TTC549 (cell line): ENCODE results near the gene MRNIP.

Experiments used
- FAIRE-seq: peaks from 2 replicates; lab custom pipeline; 2012; peaks lifted over from hg19 to GRCh38; lab: Jason Lieb, UNC

The MRNIP gene

DNA sequence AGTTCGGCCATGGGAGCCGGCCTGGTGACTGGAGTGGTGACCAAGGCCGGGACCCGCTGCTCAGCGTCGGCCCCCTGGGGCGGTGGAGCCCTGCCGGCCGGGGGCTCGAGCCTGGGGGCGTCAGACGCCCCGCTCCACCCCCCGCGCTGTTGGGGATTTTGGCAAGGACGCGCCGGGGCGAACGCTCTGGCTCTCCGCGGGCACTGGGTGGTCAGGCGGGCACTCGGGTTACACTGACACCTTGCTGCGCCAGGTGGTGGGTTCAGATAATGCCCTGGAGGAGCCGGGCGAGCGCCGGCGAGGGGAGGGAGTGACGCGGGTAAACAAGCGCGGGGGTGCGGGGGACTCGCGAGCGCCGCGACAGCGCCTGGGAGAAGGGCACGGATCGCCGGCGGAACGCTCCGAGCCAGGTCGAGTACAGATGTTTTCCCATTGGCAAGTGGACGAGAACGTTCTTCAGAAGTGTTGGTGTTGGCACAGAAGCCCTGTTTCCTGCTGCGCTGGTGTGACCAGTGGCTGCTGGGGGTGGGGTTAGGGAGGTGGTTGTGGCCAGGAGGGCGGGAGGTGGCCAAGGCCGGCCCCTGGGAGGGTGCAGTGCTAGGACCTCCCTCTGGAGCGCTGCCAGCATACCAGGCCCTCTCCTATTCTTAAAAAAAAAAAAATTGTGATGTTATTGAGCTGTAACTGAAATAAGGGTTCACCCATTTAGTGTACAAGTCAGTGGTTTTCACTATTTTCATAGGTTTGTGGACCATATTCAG lies 37.1 kb downstream of the MRNIP start:
- FAIRE-seq: no peak

DNA sequence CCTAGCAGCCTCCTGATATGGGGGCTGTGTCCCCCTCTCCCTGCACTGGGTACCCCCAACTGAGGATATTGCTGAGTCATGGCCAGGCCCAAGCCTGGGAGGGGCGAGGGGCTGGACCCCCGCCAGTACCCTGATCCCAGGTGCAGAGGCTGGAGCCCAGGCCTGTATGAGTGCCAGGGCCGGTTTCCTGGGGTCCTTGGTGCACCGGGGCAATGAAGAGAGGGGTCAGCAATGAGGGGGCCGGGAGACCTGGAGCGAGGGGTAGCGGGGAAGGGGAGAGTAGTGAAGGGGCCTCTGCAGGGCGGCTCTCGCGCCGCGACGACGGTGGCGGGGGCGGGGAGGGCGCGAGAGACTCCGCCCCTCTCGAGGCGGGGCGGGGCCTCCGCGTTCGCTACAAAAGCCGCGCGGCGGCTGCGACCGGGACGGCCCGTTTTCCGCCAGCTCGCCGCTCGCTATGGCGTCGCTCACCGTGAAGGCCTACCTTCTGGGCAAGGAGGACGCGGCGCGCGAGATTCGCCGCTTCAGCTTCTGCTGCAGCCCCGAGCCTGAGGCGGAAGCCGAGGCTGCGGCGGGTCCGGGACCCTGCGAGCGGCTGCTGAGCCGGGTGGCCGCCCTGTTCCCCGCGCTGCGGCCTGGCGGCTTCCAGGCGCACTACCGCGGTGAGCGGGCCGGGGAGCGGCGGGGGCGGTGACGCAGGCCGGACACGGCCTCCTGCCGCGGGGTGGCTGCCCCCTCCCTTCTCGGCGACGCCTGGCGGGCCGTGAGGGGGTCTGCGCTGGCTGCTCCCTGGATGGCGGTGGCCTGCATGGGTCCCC lies 37.9 kb downstream of the MRNIP start, which contains the start of gene SQSTM1:
Gene SQSTM1, plus strand, starts transcription at position 423 of the 815 bp plus-strand sequence. Its CDS starts 32 bp downstream, at position 455.
- FAIRE-seq: no peak

DNA sequence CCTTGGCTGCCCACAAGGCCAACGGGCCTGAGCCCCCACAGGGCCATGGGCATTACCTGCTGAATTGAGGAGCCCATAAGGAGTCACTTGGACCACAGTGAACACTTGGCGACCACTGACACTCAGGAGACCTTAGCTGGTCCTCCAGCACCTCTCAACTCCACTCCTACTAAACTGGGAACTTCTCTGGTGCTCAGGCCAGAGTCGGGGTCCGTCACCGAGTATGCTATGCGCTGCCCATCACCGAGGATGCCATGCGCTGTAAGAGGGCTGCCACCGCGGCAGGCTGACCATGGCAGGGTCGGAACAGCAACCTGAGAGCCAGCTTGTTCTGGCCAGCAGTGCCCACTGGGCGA lies 38.5 kb downstream of the MRNIP start:
- no peak for FAIRE-seq

DNA sequence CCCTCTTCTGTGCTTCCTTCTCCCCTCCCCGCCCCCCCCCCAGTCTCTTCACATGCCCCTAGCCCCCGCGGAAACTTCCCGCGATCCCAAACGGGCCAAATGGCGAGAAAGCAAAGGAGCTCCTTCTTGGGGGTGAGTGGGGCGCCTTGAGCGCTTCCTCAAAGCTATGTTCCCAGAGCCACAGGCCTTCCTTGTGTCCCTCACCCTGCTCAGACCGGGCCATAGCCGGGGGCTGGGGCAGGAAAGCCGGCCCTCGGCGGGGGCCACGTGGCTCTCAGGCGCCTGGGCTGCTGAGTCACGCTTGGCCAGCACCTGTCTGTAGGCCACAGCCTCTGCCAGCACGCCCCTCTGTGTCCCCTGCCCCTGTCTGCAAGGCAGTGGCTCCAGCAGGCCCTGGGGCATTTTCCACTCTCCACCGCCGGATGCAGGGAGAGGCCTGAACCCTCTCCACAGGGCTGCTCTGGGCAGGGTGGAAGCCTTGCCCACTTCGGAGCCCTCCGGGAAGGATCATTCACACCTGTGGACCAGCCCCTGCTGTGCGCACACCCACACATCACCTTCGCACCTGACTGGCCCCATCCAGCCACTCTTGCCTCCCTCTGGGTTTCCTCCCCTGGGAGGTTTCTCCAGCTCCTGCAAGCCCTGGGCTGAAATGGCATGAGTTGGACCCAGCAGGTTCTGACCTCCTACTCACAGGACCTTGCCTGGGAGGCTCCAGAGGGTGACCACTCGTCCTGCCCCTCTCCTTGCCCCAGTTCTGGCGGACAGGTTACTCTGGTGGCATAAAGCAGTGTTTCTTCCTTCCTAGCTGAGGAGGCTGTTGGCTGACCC lies 39.1 kb downstream of the MRNIP start:
- no peak for FAIRE-seq

DNA sequence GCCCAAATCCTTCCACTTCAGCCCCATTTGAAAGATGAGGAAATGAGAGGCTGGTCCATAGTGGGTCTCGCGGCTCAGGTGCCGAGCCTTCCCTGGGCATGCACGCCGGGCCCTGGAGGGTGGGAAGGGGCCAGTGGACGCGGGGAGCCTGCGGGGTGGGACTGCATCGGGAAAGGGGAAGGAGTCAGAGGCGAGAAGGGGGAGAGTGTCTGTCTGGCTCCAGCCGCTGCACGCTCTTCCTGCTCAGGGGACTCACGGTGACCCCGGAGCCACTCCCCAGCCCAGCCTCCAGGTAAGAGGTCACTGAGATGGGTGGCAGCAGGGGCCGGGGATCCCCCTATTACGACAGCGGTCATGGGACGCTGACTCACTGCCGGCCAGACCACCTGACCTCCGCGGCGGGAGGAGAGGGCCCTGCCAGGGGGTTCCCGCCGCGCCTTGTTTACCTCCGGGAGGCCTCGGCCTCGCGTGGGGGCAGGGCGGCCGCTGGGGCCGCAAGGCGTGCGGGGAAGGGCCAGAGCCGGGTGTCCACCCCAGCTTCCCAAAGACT lies 39.8 kb downstream of the MRNIP start:
- no peak for FAIRE-seq

DNA sequence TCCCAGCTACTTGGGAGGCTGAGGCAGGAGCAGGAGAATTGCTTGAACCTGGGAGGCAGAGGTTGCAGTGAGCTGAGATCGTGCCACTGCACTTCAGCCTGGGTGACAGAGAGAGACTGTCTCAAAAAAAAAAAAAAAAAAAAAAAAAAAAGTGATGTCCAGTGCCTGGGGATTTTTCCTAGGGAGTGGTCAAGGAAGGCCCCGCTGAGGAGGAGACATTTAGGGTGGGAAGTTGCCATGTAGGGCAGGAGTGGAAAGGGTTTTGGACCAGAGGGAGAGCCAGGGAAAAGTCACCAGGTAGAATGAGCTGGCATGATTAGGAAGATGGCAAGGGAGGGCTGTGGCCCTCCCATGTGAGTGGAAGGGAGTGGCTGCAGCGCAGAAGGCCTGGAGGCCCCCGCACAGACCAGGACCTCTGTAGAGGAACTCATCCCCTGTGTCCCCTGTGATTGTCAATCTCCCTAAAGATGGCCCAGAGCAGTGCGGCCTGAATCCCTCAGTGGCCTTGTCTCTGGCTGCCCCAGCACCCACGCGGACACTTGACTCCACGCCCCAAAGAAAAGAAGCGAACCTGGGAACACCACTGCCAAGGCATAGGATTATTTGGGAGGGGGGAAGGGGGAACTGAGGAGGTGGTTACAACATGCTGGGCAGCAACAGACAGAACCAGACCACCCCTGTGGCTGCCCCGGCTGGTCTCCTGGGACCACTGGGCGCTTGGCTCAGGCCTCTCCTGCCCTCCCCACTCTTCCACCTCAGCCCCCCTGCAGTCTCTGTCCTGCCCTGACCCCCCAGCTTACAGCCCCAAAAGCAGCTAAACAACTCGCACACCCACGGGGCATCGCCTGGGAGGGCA lies 40.5 kb downstream of the MRNIP start:
- FAIRE-seq: no peak

DNA sequence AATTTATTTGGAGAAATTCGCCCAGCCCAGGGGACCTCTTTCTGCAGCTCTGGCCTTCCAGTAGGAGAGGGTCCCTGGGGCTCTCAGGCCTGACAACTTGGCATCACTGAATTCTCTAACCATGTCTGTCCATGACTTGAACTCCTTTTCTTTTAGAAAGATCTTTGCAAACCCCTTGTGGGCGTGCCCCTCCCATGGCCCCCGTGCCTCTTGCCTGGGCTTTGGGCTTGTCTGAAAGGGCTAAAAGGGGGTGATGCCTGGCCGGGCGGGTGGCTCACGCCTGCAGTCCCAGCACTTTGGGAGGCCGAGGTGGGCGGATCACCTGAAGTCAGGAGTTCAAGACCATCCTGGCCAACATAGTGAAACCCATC lies 41.2 kb downstream of the MRNIP start:
- FAIRE-seq: no peak

DNA sequence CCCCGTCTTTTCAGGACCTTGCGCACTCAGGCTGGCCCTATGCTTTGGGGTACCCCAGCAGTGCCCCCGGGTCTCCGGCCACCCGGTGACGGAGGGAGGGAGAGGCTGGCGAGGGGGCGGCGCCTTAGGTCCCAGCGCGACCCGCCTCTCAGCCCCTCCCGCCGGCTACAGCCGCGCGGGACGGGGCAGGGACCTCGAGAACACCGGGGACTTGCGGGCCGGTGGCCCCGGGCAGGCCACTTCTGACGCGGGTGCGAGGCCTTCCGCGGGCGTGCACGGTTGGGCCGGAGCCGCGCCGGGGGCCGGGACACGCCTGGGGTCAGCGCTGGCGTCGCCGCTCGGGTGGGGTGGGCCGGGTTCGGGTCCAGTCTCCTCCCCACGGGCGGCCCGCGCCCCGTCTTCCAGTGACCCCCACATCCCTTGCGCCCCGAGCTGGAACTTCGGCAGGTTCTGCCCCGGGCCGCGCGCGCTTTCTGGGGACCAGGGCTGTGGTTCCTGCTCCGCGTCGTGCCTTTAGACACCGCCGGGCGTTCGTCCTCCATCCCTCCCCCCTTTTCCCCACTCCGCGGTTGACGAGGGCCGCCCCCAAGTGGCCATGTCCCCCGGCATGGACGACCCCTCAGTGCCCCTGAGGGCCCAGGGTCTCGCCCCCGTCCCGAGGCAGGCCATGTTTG lies 41.7 kb downstream of the MRNIP start:
- no peak for FAIRE-seq

DNA sequence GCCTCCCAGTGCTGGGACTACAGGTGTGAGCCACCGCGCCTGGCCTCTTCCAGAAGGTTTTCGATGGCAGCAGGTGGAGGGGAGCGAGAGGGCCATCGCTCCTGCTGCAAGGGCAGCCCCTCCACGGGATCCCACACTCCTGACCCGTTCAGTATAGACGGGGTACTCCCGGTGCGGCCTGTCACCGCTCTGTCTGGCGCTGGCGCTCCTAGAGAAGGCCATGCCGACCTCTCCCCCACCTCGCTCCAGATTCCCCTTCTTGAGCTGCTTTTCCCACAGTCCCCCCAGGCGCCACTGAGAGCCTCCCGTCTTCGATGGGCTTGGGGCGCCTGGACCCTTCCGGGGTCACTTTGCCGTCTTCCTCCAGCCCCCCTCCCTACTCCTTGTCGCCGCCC lies 42.2 kb downstream of the MRNIP start:
- no peak for FAIRE-seq

DNA sequence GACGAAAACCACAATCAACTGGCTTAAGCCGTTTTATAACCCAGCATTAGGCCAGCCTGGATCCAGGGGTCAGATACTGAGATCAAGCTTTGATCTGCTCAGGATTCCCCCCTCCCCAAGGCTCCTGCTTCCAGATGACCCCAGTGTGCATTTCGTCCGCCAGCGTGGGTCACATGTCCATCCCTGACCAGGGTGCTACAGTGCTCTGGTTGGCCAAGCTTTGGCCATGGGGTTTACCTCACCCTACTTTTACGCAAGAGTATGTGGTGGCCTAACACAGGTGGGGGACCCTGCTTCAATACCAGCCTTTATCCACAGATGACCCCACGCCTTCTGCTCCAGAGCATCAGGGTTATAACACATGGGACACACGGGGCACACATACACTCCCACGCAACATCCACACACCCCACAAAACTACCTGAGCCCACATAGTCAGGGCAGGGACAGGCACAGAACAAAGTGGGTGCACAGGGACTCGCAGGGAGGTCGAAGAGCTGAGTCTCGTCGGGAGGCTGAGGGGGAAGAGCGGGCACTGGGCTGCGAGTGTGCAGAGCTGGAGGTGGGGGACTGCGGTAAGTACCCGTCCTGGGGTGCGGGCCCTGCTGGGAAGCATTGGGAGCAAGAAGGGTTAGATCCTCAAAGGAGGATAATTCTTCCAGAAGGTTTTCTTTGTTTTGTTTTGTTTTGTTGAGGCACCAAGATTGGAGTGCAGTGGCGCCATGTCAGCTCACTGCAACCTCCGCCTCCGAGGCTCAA lies 42.9 kb downstream of the MRNIP start:
- no peak for FAIRE-seq

DNA sequence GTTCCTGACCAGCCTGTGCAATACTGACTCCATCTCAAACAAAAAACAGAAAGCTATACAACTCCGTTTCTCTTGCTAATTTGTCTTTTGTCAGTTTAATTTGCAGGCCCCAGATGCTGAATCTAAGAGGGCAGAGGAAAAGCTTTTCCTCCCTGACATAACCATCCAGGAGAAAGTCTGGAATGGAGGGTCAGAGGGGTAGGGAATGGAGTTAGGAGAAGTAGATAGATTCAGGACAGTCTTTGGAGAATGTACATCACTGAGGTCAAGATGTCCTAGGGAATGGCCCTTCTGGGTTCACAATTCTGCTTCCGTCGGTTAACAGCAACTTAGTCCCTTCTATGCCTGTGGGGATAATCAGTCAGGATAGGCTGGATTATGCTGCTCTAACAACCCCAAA lies 44.5 kb downstream of the MRNIP start:
- FAIRE-seq: no peak

DNA sequence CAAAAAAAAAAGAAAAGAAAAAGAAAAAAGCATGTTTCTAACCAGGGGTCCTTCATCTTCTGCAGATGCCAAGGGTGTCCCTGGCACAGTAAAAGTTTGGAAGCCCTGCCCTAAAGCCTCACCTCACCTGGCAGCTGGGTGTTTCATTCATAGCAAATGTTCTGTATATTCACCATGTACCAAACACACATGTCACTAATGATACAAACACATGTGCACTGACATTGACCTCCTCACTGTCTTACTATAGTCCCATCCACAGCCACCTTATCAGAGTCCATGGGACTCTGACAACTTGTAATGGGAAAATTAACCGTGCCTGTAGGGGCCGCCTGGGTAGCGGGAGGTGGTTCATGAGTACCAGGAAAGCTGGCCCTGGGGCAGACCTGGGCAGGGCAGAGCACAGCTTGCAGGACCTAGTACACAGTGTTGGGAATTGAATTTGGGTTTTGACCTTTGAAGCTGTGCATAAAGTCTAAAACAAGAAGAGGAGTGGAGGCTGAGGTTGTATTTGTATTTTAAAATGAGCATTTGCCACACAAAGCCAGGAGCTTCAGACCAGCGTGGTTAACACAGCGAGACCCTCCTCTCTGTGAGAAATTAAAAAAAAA lies 45.5 kb downstream of the MRNIP start:
- FAIRE-seq: no peak

DNA sequence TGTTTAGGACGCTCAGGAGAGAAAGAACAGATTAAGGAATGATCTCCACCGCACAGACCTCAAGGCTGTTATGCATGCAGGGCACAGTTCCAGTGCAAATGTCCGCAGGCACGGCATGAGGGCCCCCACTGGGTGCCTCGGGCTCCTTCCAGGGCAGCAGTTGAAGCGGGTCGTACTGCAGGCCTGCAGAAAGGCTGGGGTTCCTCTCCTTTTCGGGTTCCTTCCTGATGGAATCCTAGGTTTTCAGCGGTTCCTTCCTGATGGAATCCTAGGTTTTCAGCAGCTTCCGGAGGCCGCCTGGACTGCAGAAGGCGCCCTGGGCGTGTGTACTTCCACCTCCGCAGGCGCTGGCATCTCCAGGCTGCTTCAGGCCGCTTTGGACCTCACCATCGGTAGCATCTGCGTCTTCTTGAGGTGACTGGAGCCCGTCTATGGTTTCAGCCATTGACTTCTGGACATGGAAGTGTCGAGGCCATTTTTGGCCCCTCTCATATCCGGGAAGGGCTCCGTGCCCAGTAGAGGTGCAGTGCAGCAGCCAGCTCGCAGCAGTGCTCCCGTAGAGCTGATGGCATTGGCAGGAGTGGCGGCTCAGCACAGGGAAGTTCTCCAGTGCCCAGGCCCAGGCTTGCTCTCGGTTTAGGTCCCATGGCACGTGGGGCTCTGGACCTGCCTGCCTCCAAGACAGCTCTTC lies 46.3 kb downstream of the MRNIP start:
- no peak for FAIRE-seq

DNA sequence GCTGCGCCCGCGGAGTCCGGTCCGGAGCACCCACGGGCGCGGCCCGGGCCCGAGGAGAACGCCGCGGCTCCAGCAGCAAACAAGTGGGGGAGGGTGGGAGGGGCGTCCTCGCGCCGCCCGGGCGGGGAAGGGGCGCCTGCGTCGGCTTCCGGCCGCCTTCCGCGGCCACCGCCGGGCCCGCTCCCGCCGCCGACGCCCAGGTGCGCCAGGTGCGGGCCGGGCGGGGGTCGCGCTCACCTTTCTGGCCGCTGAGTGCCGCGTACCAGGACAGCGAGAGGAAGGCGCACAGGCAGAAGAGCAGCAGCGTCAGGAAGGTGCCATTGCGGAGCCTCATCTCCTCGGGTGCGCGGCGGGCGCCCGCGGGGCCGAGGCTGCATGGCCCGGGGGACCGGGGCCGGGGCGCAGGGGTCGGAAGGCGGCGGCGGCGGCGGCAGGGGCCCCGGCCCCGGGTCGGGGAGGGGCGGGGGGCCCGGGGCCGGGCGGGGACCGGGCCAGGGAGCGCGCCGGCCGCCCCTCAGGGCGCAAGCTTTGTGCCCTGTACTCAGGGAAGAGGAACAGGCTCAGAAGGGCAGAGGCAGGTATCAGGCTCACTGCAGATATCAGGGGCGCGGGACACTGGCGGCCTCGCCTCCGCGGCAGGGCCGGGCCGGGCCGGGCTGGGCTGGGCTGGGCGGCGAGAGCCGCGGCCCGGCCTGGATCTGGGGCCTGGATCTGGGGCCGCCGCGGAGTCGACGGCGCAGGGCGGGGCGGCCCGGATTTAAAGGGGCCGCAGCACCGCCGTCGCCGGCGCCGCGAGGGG lies 52.2 kb downstream of the MRNIP start, which contains the start of gene MGAT4B:
Gene MGAT4B, minus strand, starts transcription at position 617 of the 799 bp plus-strand sequence. Its CDS starts 283 bp downstream, at position 334.
- FAIRE-seq: no peak

DNA sequence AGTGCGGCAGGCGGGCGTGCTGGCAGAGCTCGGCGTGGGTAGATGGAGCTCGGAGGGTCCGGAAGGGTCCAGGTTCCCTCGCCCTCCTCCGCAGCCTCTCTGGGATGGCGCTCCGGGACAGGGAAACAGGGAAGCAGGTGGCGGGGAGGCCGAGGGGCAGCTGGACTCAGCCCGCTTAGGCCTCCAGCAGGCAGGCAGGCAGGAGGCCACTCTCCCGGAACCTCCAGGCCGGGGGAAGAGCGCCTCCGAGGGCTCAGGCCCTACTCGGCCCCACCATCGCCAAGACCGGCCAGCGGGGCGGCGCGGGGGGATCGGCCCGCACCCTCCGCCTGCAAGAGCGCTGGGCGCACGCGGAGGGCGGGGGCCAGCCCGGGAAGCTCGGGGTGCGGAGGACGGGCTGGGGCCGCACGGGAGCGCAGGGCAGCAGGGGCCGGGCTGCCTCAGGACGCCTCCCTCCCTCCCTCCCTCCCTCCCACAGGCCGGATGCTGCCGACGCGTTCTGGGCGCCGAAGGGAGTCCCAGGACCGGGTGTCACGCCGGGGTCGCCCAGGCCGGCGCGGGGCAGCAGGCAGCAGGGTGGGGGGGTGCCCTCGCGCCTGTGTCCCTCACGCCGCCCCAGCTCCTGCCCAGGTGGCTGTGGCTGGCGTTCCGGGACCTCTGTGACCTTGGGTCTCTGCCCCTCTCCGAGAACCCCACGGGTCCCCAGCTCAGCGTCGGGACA lies 52.9 kb downstream of the MRNIP start:
- no peak for FAIRE-seq

DNA sequence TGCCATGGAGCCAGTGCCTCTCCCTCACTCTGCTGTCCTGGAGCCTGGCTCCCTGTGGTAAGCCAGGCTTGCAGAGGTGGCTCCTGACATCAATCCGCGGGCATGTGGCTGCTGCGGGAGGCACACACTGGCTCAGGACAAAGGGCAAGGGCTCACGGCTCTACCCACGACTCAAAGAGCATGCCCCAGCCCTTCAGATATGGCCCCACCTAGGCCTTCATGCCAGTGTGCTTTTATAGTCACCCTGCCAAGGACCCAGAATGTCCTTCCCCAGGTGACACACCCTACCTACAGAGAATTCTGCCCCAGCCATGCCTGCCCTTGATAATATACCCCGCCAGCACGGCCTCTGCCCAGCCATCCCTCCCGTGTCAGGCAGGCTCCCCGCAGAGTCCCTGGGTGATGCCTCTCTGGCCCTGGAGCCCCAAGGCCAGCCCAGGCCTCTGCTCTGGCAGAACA lies 53.5 kb downstream of the MRNIP start:
- no peak for FAIRE-seq

DNA sequence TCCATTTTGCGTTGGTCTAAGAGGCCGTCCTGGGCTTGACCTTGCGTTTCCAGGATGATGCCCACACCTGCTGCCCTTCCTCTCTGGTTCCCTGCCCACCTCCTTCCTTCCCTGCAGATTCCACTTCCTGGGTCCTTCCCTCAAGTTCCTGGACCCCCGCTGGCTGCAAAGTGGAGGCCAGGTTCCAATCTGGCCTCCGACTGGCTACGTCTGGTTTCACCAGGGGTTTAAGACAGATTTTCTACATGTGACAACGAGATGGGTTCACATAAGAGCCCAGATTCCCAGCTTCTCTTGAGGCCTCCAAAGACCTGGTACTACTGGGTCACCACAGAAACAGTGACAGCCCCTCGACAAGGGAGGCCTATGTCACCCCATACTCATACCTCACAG lies 54.1 kb downstream of the MRNIP start:
- no peak for FAIRE-seq
